ENCODE results near the gene MIPEP.

The MIPEP gene

GRCh38 chr13:23740002-23740401 is 149.2 kb downstream of the MIPEP start (continued):
- TF ChIP-seq ZNF585B (tag by site-specific recombination; IDR thresholded peaks at IDR 0.05), result no peak

DNA sequence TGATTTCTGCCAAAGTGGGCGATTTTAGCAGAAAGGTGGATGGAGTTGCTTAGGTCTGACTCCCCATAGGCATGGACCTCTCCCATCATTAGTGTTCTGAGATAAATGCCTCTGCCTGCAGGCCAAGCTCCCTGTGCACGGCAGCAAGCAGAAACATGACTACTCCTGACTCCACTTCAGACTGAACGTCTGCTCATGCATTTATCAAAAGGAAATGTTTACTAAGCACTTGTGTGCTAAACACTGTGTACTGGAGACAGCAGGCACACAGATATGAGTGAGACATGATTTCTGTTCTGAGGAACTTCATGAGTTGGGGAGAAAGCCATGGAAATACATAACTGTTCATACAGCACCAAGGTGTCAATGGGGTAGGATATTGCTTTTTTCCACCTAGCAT is 149.6 kb downstream of the MIPEP start:
- no peaks in the 10 kb centered on the region for H3K4me1 ChIP-seq (ENCODE audit: control insufficient read depth, insufficient read depth, low read length)
- CTCF ChIA-PET, result interaction anchor here (0.6 kb wide), 1 partner anchor 9 kb away, joined by 5 read pairs; no protein-coding TSS in a partner anchor
- no peak overlapping the region for H3K27ac ChIP-seq (ENCODE audit: extremely low read depth, low read depth, low read length)
- H3K36me3 ChIP-seq (ENCODE audit: control insufficient read depth in 2 of 2, insufficient read depth in 1 of 2, low read length in 2 of 2), result no peaks in the 10 kb centered on the region
- TF ChIP-seq ZNF843 (tag by site-specific recombination; IDR thresholded peaks at IDR 0.05), result no peak
- TF ChIP-seq ZNF624 (tag by site-specific recombination; IDR thresholded peaks at IDR 0.05), result no peak
- no peak for TF ChIP-seq ZNF561 (tag by site-specific recombination; IDR thresholded peaks at IDR 0.05; ENCODE audit: borderline replicate concordance)
- TF ChIP-seq GLI4 (tag by site-specific recombination; IDR thresholded peaks at IDR 0.05), result no peak
- TF ChIP-seq ZSCAN30 (tag by site-specific recombination; IDR thresholded peaks at IDR 0.05), result no peak
- no peak for TF ChIP-seq FEZF1 (tag by site-specific recombination; IDR thresholded peaks at IDR 0.05)
- TF ChIP-seq, protein P1, sequence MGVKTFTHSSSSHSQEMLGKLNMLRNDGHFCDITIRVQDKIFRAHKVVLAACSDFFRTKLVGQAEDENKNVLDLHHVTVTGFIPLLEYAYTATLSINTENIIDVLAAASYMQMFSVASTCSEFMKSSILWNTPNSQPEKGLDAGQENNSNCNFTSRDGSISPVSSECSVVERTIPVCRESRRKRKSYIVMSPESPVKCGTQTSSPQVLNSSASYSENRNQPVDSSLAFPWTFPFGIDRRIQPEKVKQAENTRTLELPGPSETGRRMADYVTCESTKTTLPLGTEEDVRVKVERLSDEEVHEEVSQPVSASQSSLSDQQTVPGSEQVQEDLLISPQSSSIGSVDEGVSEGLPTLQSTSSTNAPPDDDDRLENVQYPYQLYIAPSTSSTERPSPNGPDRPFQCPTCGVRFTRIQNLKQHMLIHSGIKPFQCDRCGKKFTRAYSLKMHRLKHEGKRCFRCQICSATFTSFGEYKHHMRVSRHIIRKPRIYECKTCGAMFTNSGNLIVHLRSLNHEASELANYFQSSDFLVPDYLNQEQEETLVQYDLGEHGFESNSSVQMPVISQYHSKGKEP (tag by site-specific recombination; IDR thresholded peaks at IDR 0.05), result no peak
- no peak for TF ChIP-seq ZNF664 (tag by site-specific recombination; IDR thresholded peaks at IDR 0.05)
- H3K9me3 ChIP-seq (ENCODE audit: control insufficient read depth, insufficient read depth, low read depth, low read length), result no peaks in the 10 kb centered on the region
- POLR2A ChIA-PET, result no interaction called here
- H3K4me3 ChIP-seq (ENCODE audit: low read depth, low read length), result no peak overlapping the region

DNA sequence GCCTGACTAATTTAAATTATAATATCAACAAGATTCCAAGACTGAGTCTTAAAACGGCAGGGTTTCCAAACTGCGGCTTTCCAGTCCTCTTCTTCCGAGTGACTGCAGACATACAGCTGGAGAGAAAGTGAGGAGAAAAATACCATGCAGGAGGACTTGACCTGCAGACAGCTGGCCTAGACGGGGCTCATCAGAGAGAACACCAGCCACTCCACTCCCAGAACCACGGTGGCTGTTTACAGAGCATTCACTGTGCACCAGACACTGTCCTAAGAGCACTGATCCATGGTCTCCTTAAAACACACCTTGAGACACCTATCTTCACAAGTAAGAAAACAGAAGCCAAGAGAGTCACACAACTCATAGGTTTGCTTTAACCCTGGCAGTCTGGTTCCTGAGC is 152.7 kb downstream of the MIPEP start:
- CTCF ChIA-PET, result no interaction called here
- Histone ChIP-seq H3K36me3 (ENCODE audit: control insufficient read depth in 2 of 2, insufficient read depth in 1 of 2, low read length in 2 of 2) (no peaks in the 10 kb centered on the region), H3K27ac (ENCODE audit: extremely low read depth, low read depth, low read length) (no peak overlapping the region), H3K4me1 (ENCODE audit: control insufficient read depth, insufficient read depth, low read length) (no peaks in the 10 kb centered on the region), H3K9me3 (ENCODE audit: control insufficient read depth, insufficient read depth, low read depth, low read length) (no peaks in the 10 kb centered on the region), H3K4me3 (ENCODE audit: low read depth, low read length) (no peak overlapping the region)
- TF ChIP-seq ZNF610 (tag by site-specific recombination; IDR thresholded peaks at IDR 0.05; ENCODE audit: borderline replicate concordance), result no peak
- TF ChIP-seq ZNF184 (tag by site-specific recombination; IDR thresholded peaks at IDR 0.05), result no peak
- TF ChIP-seq, protein P2, sequence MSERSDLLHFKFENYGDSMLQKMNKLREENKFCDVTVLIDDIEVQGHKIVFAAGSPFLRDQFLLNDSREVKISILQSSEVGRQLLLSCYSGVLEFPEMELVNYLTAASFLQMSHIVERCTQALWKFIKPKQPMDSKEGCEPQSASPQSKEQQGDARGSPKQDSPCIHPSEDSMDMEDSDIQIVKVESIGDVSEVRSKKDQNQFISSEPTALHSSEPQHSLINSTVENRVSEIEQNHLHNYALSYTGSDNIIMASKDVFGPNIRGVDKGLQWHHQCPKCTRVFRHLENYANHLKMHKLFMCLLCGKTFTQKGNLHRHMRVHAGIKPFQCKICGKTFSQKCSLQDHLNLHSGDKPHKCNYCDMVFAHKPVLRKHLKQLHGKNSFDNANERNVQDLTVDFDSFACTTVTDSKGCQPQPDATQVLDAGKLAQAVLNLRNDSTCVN (tag by site-specific recombination; optimal IDR thresholded peaks at IDR 0.05), result no peak
- no peak for TF ChIP-seq ZNF391 (tag by site-specific recombination; IDR thresholded peaks at IDR 0.05; ENCODE audit: borderline replicate concordance, low read depth)
- TF ChIP-seq INSM2 (tag by site-specific recombination; IDR thresholded peaks at IDR 0.05), result no peak
- TF ChIP-seq, protein P3, sequence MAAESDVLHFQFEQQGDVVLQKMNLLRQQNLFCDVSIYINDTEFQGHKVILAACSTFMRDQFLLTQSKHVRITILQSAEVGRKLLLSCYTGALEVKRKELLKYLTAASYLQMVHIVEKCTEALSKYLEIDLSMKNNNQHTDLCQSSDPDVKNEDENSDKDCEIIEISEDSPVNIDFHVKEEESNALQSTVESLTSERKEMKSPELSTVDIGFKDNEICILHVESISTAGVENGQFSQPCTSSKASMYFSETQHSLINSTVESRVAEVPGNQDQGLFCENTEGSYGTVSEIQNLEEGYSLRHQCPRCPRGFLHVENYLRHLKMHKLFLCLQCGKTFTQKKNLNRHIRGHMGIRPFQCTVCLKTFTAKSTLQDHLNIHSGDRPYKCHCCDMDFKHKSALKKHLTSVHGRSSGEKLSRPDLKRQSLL (tag by site-specific recombination; IDR thresholded peaks at IDR 0.05), result no peak
- no peak for TF ChIP-seq TCF7L2 (IDR thresholded peaks at IDR 0.05; ENCODE audit: borderline replicate concordance, low read depth, low read length)
- TF ChIP-seq ZBTB7A (tag by site-specific recombination; IDR thresholded peaks at IDR 0.05; ENCODE audit: low read depth), result no peak
- no peak for TF ChIP-seq ZNF600 (tag by site-specific recombination; IDR thresholded peaks at IDR 0.05)
- no peak for TF ChIP-seq ZNF175 (tag by site-specific recombination; IDR thresholded peaks at IDR 0.05)
- TF ChIP-seq, protein P4, sequence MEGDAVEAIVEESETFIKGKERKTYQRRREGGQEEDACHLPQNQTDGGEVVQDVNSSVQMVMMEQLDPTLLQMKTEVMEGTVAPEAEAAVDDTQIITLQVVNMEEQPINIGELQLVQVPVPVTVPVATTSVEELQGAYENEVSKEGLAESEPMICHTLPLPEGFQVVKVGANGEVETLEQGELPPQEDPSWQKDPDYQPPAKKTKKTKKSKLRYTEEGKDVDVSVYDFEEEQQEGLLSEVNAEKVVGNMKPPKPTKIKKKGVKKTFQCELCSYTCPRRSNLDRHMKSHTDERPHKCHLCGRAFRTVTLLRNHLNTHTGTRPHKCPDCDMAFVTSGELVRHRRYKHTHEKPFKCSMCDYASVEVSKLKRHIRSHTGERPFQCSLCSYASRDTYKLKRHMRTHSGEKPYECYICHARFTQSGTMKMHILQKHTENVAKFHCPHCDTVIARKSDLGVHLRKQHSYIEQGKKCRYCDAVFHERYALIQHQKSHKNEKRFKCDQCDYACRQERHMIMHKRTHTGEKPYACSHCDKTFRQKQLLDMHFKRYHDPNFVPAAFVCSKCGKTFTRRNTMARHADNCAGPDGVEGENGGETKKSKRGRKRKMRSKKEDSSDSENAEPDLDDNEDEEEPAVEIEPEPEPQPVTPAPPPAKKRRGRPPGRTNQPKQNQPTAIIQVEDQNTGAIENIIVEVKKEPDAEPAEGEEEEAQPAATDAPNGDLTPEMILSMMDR (tag by site-specific recombination; IDR thresholded peaks at IDR 0.05), result no peak
- no peak for TF ChIP-seq ZNF221 (tag by site-specific recombination; IDR thresholded peaks at IDR 0.05; ENCODE audit: borderline replicate concordance)
- no peak for TF ChIP-seq BCL11A (tag by site-specific recombination; IDR thresholded peaks at IDR 0.05; ENCODE audit: low read depth)
- POLR2A ChIA-PET, result no interaction called here

All from HEK293 (cell line).